H9 (cell line): ENCODE data around the gene BRCA1. TPM values are rescaled to one million over a fixed set of nuclear protein-coding genes. Genes with fewer than 3 reads are reported as not detected.

Experiments used
- DNase-seq: peaks from one replicate; pipeline ENCODE4 v3.0.0-alpha.2; 2017
- H2AFZ ChIP-seq: one replicate; pipeline ENCODE4 v1.6.1; 2013; ENCODE audit warnings: mild to moderate bottlenecking, low read length, control low read depth, moderate library complexity
- H2AK5ac ChIP-seq: 2 replicates; pipeline ENCODE4 v1.6.1; 2013; ENCODE audit warnings: low read length, control low read depth, mixed read lengths; ENCODE audit not compliant: insufficient read length
- H2BK120ac ChIP-seq: one replicate; pipeline ENCODE4 v1.6.1; 2013; ENCODE audit warnings: low read depth, mild to moderate bottlenecking, low read length, control low read depth, inconsistent platforms; ENCODE audit not compliant: poor library complexity, severe bottlenecking
- H2BK12ac ChIP-seq: 2 replicates; pipeline ENCODE4 v1.6.1; 2013; ENCODE audit warnings: low read length, control low read depth, mixed read lengths, low read depth; ENCODE audit not compliant: insufficient read length
- H2BK15ac ChIP-seq: 2 replicates; pipeline ENCODE4 v1.6.1; 2013; ENCODE audit warnings: low read depth, low read length, control low read depth
- H2BK20ac ChIP-seq: one replicate; pipeline ENCODE4 v1.6.1; 2013; ENCODE audit warnings: low read depth, mild to moderate bottlenecking, low read length, control low read depth, inconsistent platforms; ENCODE audit not compliant: poor library complexity, severe bottlenecking
- H2BK5ac ChIP-seq: 2 replicates; pipeline ENCODE4 v1.6.1; 2013; ENCODE audit warnings: low read length, control low read depth, mixed read lengths; ENCODE audit not compliant: insufficient read length
- H3K14ac ChIP-seq: 2 replicates; pipeline ENCODE4 v1.6.1; 2013; ENCODE audit warnings: low read length, control low read depth; ENCODE audit not compliant: insufficient read depth
- H3K18ac ChIP-seq: 2 replicates; pipeline ENCODE4 v1.6.1; 2013; ENCODE audit warnings: low read depth, mild to moderate bottlenecking, mixed read lengths, low read length, control low read depth; ENCODE audit not compliant: insufficient read length
- H3K23ac ChIP-seq: 2 replicates; pipeline ENCODE4 v1.6.1; 2013; ENCODE audit warnings: low read length, control low read depth, mixed read lengths, low read depth; ENCODE audit not compliant: insufficient read length
- H3K23me2 ChIP-seq: 2 replicates; pipeline ENCODE4 v1.6.1; 2013; ENCODE audit warnings: low read depth, mild to moderate bottlenecking, mixed read lengths, low read length, control low read depth; ENCODE audit not compliant: insufficient read length, poor library complexity, severe bottlenecking
- H3K27ac ChIP-seq: 2 replicates; pipeline ENCODE4 v1.5.1; 2013; ENCODE audit warnings: low read length, control low read depth, mixed read lengths, low read depth; ENCODE audit not compliant: insufficient read length
- H3K27me3 ChIP-seq: 2 replicates; pipeline ENCODE4 v1.6.1; 2013; ENCODE audit warnings: low read length, control low read depth, inconsistent platforms; ENCODE audit not compliant: insufficient read depth
- H3K4ac ChIP-seq: 2 replicates; pipeline ENCODE4 v1.6.1; 2013; ENCODE audit warnings: low read depth, mild to moderate bottlenecking, control low read depth, inconsistent platforms, low read length, moderate library complexity
- H3K4me1 ChIP-seq: 2 replicates; pipeline ENCODE4 v1.6.1; 2013; ENCODE audit warnings: low read length, control low read depth, inconsistent platforms; ENCODE audit not compliant: insufficient read depth
- H3K4me2 ChIP-seq: 2 replicates; pipeline ENCODE4 v1.6.1; 2013; ENCODE audit warnings: low read length, control low read depth, mixed read lengths; ENCODE audit not compliant: insufficient read length, insufficient read depth
- H3K56ac ChIP-seq: 2 replicates; pipeline ENCODE4 v1.6.1; 2013; ENCODE audit warnings: low read depth, mild to moderate bottlenecking, mixed read lengths, low read length, control low read depth; ENCODE audit not compliant: insufficient read length
- H3K79me1 ChIP-seq: 2 replicates; pipeline ENCODE4 v1.6.1; 2013; ENCODE audit warnings: low read depth, mild to moderate bottlenecking, moderate library complexity, low read length, control low read depth, inconsistent platforms; ENCODE audit not compliant: insufficient read depth, poor library complexity, severe bottlenecking
- H3K79me2 ChIP-seq: 2 replicates; pipeline ENCODE4 v1.6.1; 2013; ENCODE audit warnings: low read length, control low read depth, inconsistent platforms; ENCODE audit not compliant: insufficient read depth
- H3K9ac ChIP-seq: 2 replicates; pipeline ENCODE4 v1.6.1; 2013; ENCODE audit warnings: low read length, control low read depth, mixed read lengths; ENCODE audit not compliant: insufficient read length; ENCODE audit errors: extremely low read depth
- H3K9me3 ChIP-seq: one replicate; pipeline ENCODE4 v1.6.1; 2013; ENCODE audit warnings: low read depth, low read length, inconsistent platforms; ENCODE audit not compliant: control insufficient read depth
- H3T11ph ChIP-seq: one replicate; pipeline ENCODE4 v1.6.1; 2013; ENCODE audit warnings: mild to moderate bottlenecking, low read length, control low read depth, inconsistent platforms
- H4K20me1 ChIP-seq: one replicate; pipeline ENCODE4 v1.6.1; 2013; ENCODE audit not compliant: control insufficient read depth, insufficient read length, insufficient read depth
- H4K5ac ChIP-seq: 2 replicates; pipeline ENCODE4 v1.6.1; 2013; ENCODE audit warnings: low read depth, mild to moderate bottlenecking, mixed read lengths, low read length, control low read depth; ENCODE audit not compliant: insufficient read length
- H4K8ac ChIP-seq: replicated peaks from 2 replicates; pipeline ENCODE4 v1.6.1; 2013; ENCODE audit warnings: low read length, control low read depth, mixed read lengths, low read depth; ENCODE audit not compliant: insufficient read length
- H4K91ac ChIP-seq: 2 replicates; pipeline ENCODE4 v1.6.1; 2013; ENCODE audit warnings: low read depth, mild to moderate bottlenecking, moderate library complexity, mixed read lengths, low read length, control low read depth; ENCODE audit not compliant: insufficient read length
- H3K27ac Mint-ChIP-seq, 3 experiments: 2 replicates in 2 of 3; 3 replicates in 1 of 3; pipeline ENCODE4 v1.8.0; 2020 to 2021; ENCODE audit warnings: mixed read lengths in 3 of 3, mild to moderate bottlenecking in 1 of 3, moderate library complexity in 1 of 3
- H3K27me3 Mint-ChIP-seq: 2 replicates; pipeline ENCODE4 v1.8.0; 2021; ENCODE audit warnings: low read depth, mild to moderate bottlenecking, moderate library complexity, mixed read lengths
- H3K36me3 Mint-ChIP-seq, 3 experiments: 2 replicates in 2 of 3; 3 replicates in 1 of 3; pipeline ENCODE4 v1.8.0; 2020 to 2021; ENCODE audit warnings: low read depth in 3 of 3, mixed read lengths in 3 of 3; ENCODE audit not compliant: insufficient read depth in 1 of 3
- H3K4me1 Mint-ChIP-seq, 2 experiments: 2 replicates each; pipeline ENCODE4 v1.8.0; 2020; ENCODE audit warnings: mixed read lengths in 2 of 2
- H3K4me3 Mint-ChIP-seq, 2 experiments: 2 replicates in 1 of 2; 3 replicates in 1 of 2; pipeline ENCODE4 v1.8.0; 2020 to 2021; ENCODE audit warnings: mild to moderate bottlenecking in 2 of 2, mixed read lengths in 2 of 2, moderate library complexity in 1 of 2
- H3K9me3 Mint-ChIP-seq, 2 experiments: 2 replicates in 1 of 2; 3 replicates in 1 of 2; pipeline ENCODE4 v1.8.0; 2020; ENCODE audit warnings: mild to moderate bottlenecking in 2 of 2, mixed read lengths in 2 of 2, moderate library complexity in 1 of 2
- CTCF ChIP-seq: fragments of 200-600 bp; sonication (generic); conservative IDR thresholded peaks from 3 replicates; pipeline ENCODE4 v1.8.0; 2021; ENCODE audit warnings: antibody characterized with exemption, mild to moderate bottlenecking
- WGBS: extraction: QIAGEN DNeasy Blood & Tissue Kit; methylation state at CpG from one replicate; pipeline ENCODE4 v1.1.7; 2013; ENCODE audit warnings: missing lambda C conversion rate, low lambda C conversion rate, mixed read lengths; ENCODE audit not compliant: insufficient read length; ENCODE audit errors: extremely low coverage; 5-methylcytosine and 5-hydroxymethylcytosine counted together
- total RNA-seq: library from RNA; stranded (reverse); gene quantifications from 2 replicates; pipeline ENCODE4 v1.2.1, GENCODE V29; 2021

Gene BRCA1
- total RNA-seq, 1 experiment from 2014 or later: 32.3 TPM

GRCh38 chr17:43018932-43019331, 106.2 kb downstream of the BRCA1 start:
- no CpG with 5 or more reads among the region's 4 CpGs for WGBS
- peaks cover 5% of the 10 kb centered on the region for H3K23me2 ChIP-seq
- no peak overlapping the region for H3K4me3 Mint-ChIP-seq

More at GRCh38 chr17:43018932-43019331, 106.2 kb downstream of the BRCA1 start:
- Histone ChIP-seq H2BK5ac (no peak overlapping the region), H3K14ac (no peak overlapping the region), H4K5ac (no peak overlapping the region), H2AFZ (no peak overlapping the region), H3K9me3 (no peaks in the 10 kb centered on the region), H3K27me3 (no peaks in the 10 kb centered on the region), H3K9ac (no peak overlapping the region), H3K4me2 (no peak overlapping the region), H4K20me1 (no peaks in the 10 kb centered on the region), H3K23ac (no peak overlapping the region), H2AK5ac (no peak overlapping the region), H2BK12ac (no peak overlapping the region), H3K27ac (no peak overlapping the region), H3K4me1 (peaks cover 3% of the 10 kb centered on the region), H2BK15ac (no peak overlapping the region), H3K18ac (no peak overlapping the region), H3K4ac (no peak overlapping the region), H4K91ac (no peak overlapping the region), H3T11ph (no peak overlapping the region), H3K56ac (no peak overlapping the region), H3K79me1 (no peaks in the 10 kb centered on the region), H4K8ac (no peak overlapping the region), H2BK20ac (no peak overlapping the region), H2BK120ac (no peak overlapping the region), H3K79me2 (no peaks in the 10 kb centered on the region; the same call in 1 of the 2 replicates)
- peaks cover 27 to 54% of the 10 kb centered on the region in 2 experiments for H3K4me1 Mint-ChIP-seq
- H3K36me3 Mint-ChIP-seq: peaks cover 11 to 47% (median 45%) of the 10 kb centered on the region in 3 experiments; a peak in 6 of 7 replicates
- H3K27ac Mint-ChIP-seq: no peak overlapping the region
- no peak for DNase-seq
- no peaks in the 10 kb centered on the region for H3K9me3 Mint-ChIP-seq
- TF ChIP-seq CTCF: no peak
- no peaks in the 10 kb centered on the region for H3K27me3 Mint-ChIP-seq
